ENCODE results near the gene PAEP. TPM values are rescaled to one million over a fixed set of nuclear protein-coding genes. Genes with fewer than 3 reads are reported as not detected.

Gene PAEP
- total and polyA plus RNA-seq, 12 donors = not detected

GRCh38 chr9:135613946-135614805, 52.6 kb downstream of the PAEP start:
- no peak for TF ChIP-seq CTCF (IDR thresholded peaks at IDR 0.05)
- ATAC-seq (no peak), DNase-seq (no peak)
- intact Hi-C loops (cut with DNase I) = loop anchor here in 1 of 10 donors (10.0 kb wide), 1 partner anchor 161 kb away; no protein-coding TSS in a partner anchor
- H3K4me1 ChIP-seq = no peaks in the 10 kb centered on the region
- peaks cover 0 to 76% (median 42%) of the 10 kb centered on the region in 7 donors for H3K27me3 ChIP-seq
- no peak overlapping the region for H3K27ac ChIP-seq
- no peaks in the 10 kb centered on the region for H3K36me3 ChIP-seq
- H3K9me3 ChIP-seq = no peaks in the 10 kb centered on the region
- no peak overlapping the region for H3K4me3 ChIP-seq
- 78 to 80% methylated on average over 34 of the region's 34 CpGs for WGBS, 2 donors

- Histone ChIP-seq H3K4me3 (no peak overlapping the region), H3K9me3 (no peaks in the 10 kb centered on the region), H3K27ac (no peak overlapping the region), H3K36me3 (no peaks in the 10 kb centered on the region), H3K27me3 (peaks cover 0 to 81% (median 47%) of the 10 kb centered on the region in 7 donors), H3K4me1 (no peaks in the 10 kb centered on the region)
- DNase-seq (no peak), ATAC-seq (no peak)
- no peak for TF ChIP-seq CTCF (IDR thresholded peaks at IDR 0.05)
- 75 to 78% methylated on average over 29 of the region's 29 CpGs for WGBS, 2 donors
- intact Hi-C loops (cut with DNase I) = loop anchor here in 1 of 10 donors (10.0 kb wide), 1 partner anchor 160 kb away; no protein-coding TSS in a partner anchor
Measured at GRCh38 chr9:135614821-135615665, 53.5 kb downstream of the PAEP start.

- Histone ChIP-seq H3K36me3 (no peaks in the 10 kb centered on the region), H3K4me1 (no peaks in the 10 kb centered on the region), H3K27ac (no peak overlapping the region), H3K27me3 (peaks cover 0 to 76% (median 50%) of the 10 kb centered on the region in 7 donors), H3K9me3 (no peaks in the 10 kb centered on the region), H3K4me3 (no peak overlapping the region)
- DNase-seq = no peak
- TF ChIP-seq CTCF (IDR thresholded peaks at IDR 0.05) = peak in 1 of 9 donors; percentile 9
- intact Hi-C loops (cut with DNase I) = loop anchor here in 1 of 10 donors (10.0 kb wide), 1 partner anchor 159 kb away; no protein-coding TSS in a partner anchor
- no peak for ATAC-seq
- 54 to 62% methylated on average over 31 of the region's 31 CpGs for WGBS, 2 donors
Measured at GRCh38 chr9:135615666-135616618, 54.4 kb downstream of the PAEP start.

Other genes with a start within 250 kb of the PAEP start
- gene PPP1R26, start 82.0 kb upstream of the PAEP start, total RNA-seq = 10 to 100 TPM; 17.8 to 26.7 (median 20.8) TPM
- 1 to 10 TPM; 7.5 to 8.9 TPM for gene PPP1R26, start 82.0 kb upstream of the PAEP start, polyA plus RNA-seq
- 10 to 100 TPM; 37.5 to 52.0 (median 47.8) TPM for gene MRPS2, start 61.1 kb upstream of the PAEP start, total RNA-seq
- 10 to 100 TPM; 28.6 to 82.9 TPM for gene MRPS2, start 61.1 kb upstream of the PAEP start, polyA plus RNA-seq
- gene LCN1, start 40.3 kb upstream of the PAEP start, total RNA-seq = under 1 TPM in 2 of 10 donors, not detected in 8; 0.32 to 0.76 TPM
- under 1 TPM in 1 of 2 donors, not detected in 1; 0.13 TPM for gene LCN1, start 40.3 kb upstream of the PAEP start, polyA plus RNA-seq
- not detected for gene OBP2A, start 15.6 kb upstream of the PAEP start, total RNA-seq
- not detected for gene OBP2A, start 15.6 kb upstream of the PAEP start, polyA plus RNA-seq
- not detected for gene GLT6D1, start 77.8 kb downstream of the PAEP start, total RNA-seq
- gene GLT6D1, start 77.8 kb downstream of the PAEP start, polyA plus RNA-seq = not detected
- gene LCN9, start 101.6 kb downstream of the PAEP start, total RNA-seq = not detected
- not detected for gene LCN9, start 101.6 kb downstream of the PAEP start, polyA plus RNA-seq
- gene SOHLH1, start 137.7 kb downstream of the PAEP start, total RNA-seq = not detected
- gene SOHLH1, start 137.7 kb downstream of the PAEP start, polyA plus RNA-seq = not detected
- 10 to 100 TPM in 1 of 10 donors, 1 to 10 TPM in 9; 1.9 to 14.1 (median 4.8) TPM for gene KCNT1, start 140.4 kb downstream of the PAEP start, total RNA-seq
- gene KCNT1, start 140.4 kb downstream of the PAEP start, polyA plus RNA-seq = 1 to 10 TPM in 1 of 2 donors, under 1 TPM in 1; 0.14 to 3.1 TPM